HG03025 (cell line): Measurements from ENCODE around the gene ATCAY.
"Not testable (repeated sequence)": the region's sequence is repeated elsewhere in the genome, so short reads cannot be mapped to it uniquely, and the experiment has no call there.

Experiments used
- ATAC-seq: cut with Tn5 transposase; IDR thresholded peaks from one replicate; pipeline ENCODE4 v1.9.1; 2021; ENCODE audit warnings: mild to moderate bottlenecking, moderate library complexity; ENCODE audit not compliant: unreplicated experiment, low FRiP score

Gene ATCAY

DNA sequence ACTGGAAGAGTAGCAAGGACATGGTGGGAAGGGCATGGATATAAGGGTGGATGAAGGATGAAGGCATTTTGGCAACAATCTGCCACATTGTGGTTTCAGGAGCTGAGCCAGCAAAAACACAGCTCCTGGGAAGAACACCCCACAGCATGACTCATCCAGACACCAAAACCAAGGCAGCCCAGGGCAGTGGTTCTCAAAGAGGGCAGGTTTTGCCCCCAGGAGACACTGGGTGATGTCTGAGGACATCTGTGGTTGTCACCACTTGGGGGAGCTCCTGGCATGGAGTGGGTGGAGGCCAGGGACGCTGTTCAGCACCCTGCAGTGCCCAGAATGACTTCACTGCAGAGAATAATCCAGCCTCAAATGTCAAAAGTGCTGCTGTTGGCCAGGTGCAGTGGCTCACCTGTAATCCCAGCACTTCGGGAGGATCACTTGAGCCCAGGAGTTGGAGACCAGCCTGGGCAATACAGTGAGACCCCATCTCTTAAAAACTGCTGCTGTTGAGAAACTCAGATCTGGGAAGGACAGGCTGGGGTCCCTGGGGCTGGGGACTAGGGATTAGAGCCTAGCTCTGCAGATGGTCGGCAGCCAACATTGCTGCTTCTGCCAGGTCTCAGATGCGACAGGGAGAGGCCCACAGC is 27.8 kb upstream of the ATCAY start:
- ATAC-seq: no peak

DNA sequence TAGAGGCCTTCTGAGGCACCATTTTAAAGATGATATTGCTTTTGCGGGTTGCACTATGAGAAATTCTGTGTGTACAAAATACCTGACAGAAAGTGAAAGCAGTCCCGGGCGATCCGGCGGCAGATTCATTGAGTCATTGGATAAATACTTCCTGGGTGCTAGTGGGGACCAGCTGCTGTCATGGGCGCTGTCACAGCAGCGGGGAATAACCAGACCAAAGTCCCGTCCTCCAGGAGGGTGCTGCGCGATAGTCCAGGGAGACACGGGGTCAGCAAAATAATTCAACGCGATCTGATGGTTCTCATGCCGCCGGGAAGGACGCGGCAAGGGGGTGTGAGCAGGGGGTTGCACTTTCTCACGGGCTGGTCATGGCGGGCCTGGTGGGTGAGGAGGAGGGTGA is 25.2 kb upstream of the ATCAY start:
- no peak for ATAC-seq

DNA sequence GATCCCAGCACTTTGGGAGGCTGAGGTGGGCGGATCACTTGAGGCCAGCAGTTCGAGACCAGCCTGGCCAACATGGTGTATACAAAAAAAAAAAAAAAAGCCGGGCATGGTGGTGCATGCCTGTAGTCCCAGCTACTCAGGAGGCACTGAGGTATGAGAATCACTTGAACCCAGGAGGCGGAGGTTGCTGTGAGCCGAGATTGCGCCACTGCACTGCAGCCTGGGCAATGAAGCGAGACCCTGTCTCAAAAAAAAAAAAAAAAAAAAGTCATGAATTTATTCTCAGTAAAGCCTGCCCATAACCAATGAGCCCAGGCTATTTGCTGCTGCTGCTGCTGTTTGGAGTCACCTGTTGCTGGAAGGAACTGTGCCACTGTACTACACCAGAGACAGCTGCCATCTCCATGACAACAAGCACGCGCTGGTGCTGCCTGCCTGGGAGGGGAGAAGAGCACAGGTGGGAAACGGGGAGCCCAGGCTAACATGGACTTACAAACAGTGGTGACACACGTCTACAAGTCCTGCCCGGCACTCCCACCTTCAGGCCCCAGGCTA is 23.0 kb upstream of the ATCAY start:
- no peak for ATAC-seq

DNA sequence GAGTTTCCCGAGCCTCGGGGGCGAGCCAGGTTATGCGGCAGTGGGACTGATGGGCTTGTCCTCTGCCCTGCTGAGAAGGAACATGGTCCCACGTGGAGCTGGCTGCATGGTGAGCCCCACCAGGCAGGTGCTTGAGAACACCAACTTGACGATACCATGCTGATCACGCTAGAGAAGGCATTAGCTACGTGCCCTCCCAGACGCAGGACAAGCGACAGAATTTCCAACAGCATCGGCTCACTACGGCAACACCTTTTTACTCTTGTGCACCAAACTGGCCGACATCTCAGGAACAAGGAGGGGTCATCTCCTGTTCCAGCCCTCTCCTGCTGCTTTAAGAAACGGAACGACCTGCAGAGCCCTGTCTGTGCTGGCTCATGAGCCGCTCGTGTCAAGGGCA is 20.0 kb upstream of the ATCAY start:
- ATAC-seq: no peak

DNA sequence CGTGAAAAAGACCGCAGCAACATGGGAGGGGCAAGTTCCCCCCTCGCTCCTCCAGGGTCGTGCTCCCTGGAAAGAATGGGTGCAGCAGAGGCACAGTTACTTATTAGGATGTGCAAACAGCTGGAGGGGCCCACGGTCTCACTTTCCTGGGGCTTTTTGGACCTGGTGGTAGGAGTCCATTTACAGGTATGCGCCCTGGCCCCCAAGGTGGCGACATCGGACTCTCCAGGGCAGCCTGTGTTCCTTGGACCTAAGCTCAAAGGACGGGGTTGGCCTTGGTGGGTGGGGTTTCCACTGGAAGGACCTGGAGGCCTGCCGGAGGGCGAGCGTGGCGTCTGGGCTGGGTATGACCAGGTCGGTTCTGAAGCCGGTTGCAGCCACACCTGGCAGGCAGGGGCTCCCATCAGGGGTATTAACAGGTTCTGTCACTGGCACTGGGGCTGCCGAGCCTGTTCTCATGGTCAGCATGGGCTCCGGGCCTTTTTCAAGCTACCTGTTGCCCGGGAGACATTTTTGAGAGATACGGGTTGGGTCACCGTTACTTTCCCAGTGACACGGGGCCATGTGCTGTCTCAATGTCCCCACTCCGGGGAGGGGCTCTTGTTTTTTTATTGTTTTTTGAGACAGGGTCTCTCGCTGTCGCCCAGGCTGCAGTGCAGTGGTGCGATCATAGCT is 17.5 kb upstream of the ATCAY start:
- ATAC-seq: no peak

DNA sequence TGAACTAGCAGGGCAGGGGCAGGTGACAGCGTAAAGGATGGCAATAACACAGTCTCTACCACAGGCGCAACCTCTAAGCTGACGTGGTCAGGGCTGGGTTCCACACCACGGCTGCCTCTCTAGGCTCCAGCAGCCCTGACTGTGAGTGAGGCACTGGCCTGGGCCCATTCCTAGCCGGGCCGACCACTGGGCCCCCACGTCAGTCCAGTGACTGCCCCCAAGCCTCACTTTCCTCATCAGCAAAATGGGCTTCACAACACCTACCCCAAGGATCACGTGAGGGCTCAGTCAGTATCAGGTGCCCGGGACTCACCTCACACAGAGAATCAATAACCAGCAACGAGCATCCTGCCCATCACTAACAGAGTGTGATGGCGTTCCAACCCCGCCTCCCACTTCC is 16.8 kb upstream of the ATCAY start:
- no peak for ATAC-seq

DNA sequence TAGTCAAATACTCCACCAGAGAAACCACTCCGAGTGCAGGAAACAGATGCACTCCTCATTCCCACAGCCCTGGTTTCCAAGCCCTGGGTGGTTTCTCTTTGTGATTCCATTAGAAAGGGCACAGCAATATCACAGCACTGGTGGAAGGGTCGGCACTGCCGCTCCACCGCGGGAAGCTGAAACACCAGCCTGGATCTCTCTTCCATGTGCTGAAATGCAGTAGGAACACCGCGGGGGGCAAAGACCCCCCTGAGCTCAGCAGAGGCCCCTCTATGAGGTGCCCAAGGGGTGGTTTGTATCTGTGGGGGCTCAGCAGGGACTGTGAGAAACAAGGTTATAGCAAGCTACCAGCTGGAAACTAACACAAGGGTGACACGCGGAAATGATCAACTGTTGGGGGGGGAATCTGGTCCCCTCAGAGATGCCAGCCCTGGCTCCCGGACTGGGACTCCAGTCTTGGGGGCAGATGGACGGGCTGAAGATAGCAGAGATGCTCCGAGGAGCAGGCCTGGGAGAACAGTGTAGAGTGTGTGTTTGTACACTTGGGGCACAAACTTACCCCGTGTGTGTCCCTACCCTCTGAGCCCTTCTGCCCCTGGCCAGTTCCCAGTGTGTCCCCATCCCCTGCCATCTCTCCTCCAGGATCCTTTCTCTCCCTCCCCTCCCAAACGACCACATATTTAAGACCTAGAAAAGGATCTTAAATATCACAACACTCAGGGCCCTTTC is 13.4 kb upstream of the ATCAY start:
- ATAC-seq: no peak

DNA sequence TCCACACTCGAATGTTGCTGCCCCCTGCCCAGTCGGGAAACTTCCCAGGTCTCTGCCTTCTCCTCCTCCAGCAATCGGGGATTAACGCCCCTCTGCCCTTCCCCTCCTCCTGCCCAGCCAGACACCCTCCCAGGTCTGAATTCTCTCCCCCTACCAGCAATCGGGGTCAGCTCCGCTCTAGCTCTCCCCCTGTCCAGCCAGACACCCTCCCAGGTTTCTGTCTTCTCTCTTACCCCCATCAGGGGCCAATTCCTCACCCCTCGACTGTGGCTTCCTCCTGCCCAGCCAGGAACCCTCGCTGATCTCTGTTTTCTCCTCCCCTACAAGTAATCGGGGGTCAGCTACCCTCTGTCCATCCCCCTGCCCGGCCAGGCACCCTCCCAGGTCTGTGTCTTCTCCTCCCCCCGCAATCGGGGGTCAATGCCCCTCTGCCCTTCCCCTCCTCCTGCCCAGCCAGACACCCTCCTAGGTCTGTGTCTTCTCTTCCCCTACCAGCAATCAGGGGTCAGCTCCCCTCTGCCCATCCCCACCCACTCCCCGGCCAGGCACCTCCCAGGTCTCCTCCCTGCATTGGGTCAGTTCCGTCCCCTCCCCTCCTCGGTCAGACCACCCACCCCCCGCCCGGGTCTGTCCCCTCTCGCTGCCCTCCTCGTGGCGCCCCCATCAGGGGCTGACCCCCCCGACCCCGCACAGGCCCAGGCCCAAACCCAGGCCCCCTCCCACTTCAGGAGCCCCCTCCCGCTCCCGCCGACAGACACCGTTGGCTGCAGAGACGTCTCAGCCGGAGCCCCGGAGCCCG is 12.3 kb upstream of the ATCAY start:
- ATAC-seq: no peak

DNA sequence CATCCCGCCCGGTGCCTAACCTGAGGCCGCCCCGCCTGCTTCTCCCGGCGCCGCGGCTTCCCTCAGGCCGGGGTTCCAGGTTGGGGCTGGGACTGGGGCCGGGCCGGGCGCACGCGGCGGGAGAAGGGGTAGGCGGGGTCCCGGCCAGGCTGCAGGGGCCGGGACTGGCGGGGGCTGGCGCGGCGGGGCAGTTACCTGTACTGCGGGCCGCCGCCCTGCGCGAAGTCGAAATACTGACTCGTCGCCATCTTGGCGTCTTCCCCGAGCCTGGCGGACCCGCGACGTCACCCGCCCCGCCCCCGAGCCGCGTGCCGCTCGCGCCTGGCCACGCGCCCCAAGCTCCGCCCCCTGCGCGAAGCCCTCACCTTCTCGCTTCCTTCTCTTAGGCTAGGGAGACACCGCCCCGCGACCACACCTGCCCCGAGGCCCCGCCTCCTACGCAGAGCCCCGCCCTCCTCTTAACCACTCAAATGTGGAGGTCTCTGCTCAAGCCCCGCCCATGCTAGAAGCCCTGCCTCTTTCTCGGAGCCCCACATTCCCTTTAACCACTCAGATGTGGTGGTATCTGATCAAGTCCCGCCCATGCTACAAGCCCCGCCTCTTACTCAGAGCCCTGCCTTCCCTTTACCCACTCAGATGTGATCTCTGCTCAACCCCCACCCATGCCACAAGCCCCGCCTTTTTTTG is 11.6 kb upstream of the ATCAY start, which contains the start of gene ZFR2:
Gene ZFR2, minus strand, starts transcription at position 269 of the 687 bp plus-strand sequence. Its CDS starts 21 bp downstream, at position 248.
- ATAC-seq: no peak

DNA sequence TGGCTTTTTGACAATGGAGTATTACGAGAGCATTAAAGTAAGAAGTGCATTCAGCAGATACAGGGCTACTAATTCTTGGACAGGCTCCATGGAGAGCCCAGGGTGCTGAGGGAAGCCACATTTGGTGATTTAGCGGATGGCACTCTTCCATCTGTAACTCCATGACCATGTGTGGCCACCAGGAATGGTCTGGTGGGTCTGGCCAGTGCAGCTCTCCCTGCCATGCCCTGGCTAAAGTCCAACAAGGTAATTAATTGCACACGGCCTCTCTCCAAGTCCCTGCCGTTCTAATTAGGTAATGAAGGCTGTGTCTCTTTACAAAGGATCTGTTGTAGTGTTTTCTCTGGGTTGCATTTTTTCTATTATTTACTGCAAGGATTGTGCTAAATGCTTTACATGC is 7.3 kb upstream of the ATCAY start:
- ATAC-seq: no peak

DNA sequence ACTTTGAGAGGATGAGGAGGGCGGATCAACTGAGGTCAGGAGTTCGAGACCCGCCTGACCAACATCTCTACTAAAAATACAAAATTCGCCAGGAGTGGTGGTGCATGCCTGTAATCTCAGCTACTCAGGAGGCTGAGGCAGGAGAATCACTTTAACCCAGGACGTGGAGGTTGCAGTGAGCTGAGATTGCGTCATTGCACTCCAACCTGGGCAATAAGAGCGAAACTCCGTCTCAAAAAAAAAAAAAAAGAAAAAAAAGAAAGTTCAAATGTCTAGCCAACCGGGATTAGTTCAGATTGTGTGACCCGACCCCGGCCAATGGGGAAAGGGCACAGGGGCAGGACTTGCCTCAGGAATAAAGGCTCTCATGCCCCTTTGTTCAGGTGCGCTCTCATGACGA is 5.8 kb upstream of the ATCAY start:
- ATAC-seq: not testable (repeated sequence)

DNA sequence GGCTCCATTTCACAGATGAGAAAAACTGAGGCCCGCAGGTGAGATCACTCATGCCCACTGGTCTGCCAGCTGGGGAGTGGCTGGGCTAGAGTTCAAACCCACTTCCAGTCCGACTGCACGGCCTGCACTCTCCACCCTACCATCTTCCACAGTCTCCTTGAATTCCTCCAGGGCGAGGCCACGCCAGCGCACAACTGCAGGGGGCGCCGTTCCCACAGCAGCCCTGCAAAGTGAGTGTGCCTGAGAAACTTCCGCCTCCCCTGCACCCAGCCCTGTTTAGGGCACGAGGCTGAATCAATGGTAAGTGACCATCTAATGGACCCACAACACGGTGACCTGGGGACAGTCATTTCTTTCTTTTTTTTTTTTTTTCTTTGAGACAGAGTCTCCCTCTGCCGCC is 829 bp upstream of the ATCAY start:
- ATAC-seq: no peak

DNA sequence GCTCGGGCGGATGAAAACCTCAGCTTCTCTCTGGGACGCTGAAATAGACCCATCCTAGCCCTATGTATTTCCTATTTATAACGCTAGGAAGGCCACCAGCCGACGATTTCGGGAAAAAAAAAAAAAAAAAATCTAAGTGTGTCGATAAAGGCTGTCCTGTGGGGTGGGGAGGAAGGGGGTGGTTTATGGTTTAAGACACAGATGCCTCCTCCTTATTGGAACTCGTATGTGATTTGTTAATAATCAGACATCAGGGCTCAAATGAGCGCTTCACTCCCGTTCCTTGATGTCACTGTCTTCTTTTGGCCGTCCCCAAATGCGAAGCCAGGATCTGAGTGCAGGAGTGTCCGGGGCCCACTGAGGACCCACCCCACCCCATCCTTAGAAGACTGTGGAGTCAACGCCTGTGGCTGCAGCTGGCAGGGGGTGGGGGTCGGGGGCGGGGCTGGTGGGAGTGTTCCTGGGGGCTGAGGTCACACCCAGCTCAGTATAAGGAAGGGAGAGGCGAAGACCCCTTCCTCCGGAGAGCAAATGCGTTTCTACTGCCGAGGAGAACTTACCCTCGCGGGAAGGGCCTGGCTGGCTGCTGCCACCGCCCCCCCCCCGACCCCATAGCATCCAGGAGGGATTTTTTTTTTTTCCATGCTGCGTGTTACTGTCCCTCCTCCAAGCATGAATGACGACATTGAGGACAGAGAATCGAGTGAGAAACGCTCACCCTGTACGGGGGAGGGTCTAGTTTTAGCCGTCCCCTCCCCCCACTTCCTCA is 971 bp downstream of the ATCAY start:
- no peak for ATAC-seq

DNA sequence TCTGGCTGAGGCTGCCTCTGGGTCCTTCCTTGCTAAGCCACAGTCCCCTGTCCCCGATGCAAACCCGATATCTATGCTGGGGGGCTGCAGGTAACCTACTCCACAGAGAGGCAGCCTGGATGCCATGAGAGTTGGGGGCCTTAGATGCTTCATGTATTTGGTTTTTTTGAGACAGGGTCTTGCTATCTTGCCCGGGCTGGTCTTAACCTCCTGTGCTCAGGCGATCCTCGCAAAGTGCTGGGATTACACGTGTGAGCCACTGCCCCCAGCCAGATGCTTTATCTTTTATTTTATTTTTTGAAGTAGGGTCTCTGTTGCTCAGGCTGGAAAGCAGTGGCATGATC is 1.5 kb downstream of the ATCAY start:
- ATAC-seq: no peak

DNA sequence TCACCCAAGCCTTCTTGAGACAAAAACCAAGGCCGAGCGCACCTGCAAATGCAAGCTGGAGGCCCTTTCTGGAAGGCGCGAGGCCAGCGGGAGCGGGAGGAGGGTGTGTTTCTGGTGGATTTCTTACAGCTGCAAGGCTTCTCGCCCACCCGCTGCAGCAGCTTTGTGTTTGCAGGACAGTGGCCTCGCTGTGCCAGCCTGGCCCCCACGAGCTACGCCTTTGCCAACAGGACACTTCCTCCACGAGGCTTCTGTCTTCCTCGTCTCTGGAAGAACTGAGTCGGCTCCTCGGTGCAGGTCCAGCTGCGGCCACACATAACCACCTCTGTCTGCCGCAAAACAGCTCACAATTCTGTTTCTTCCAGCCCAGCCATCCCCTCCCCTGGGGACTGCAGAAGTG is 10.1 kb downstream of the ATCAY start:
- no peak for ATAC-seq

DNA sequence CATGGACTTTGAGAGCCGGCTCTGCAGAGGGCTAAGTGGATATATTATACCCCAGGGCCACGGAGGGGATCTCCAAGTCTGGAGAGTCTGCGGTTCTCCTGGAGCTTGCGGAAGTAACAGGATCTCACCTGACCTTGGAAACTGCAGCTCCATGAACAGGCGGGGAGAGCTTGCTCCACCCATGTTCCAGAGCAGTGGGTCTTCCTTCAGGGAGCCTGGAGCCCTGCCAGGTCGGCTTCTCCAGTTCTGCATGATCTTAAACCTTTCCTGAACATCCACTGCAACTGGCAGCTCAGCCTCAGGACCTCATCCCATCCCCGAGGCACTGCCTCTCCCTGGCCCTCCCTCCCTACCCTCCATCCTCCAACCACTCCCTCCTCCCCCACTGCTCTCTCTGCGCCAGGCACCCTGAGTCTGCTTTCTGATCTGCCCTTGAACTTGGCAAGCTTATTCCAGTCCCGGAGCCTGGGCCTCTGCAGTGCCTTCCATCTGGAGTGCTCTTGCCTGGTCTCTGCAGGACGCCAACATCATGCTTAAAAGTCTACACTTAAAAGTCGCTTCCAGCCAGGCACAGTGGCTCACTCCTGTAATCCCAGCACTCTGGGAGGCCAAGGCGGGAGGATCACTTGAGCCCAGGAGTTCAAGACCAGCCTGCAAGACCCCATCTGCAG is 13.2 kb downstream of the ATCAY start:
- ATAC-seq: no peak

DNA sequence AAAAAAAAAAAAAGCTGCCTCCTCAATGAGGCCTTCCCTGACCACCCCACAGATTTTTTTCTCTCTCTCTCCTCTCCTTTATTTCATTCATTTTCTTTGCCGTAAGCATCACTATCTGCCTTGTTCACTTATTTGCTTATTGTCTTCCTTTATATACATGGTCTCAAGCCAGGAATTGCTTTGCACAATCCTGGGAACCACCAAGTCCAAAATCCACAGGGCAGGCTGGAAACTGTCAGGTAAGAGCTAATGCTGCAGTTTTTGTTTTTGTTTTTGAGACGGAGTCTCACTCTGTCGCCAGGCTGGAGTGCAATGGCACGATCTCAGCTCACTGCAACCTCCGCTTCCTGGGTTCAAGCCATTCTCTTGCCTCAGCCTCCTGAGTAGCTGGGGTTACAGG is 14.5 kb downstream of the ATCAY start:
- ATAC-seq: not testable (repeated sequence)

DNA sequence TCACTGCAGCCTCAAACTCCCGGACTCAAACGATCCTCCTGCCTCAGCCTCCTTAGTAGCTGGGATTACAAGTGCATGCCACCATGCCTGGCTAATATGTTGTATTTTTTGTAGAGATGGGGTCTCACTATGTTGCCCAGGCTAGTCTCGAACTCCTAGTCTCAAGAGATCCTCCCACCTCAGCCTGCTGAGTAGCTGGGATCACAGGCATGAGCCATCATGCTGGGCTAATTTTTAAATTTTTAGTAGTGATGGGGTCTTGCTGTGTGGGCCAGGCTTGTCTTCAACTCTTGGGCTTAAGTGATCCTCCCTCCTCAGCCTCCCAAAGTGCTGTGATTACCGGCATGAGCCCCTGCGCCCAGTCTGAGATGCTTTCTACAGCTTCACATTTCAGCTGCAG is 15.3 kb downstream of the ATCAY start:
- no peak for ATAC-seq

DNA sequence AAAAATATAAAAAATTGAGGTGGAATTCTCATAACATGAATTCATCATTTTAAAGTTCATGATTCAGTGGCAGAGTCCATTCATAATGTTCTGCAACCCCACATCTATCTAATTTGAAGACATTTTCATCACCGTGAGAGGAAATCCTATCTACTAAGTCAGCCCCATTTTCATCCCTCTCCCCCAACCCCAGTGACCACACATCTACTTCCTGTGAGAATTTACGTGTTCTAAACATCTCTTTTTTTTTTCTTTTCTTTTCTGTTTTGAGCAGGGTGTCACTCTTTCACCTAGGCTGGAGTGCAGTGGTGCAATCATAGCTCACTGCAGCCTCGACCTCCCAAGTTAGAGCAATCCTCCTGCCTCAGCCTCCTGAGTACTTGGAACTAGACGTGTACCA is 17.5 kb downstream of the ATCAY start:
- ATAC-seq: no peak
